CD8-positive, alpha-beta memory T cell (primary cell): Measurements from ENCODE around the gene LARP4B. TPM values are rescaled to one million over a fixed set of nuclear protein-coding genes. Genes with fewer than 3 reads are reported as not detected.

Experiments
- CTCF ChIA-PET: fragments of 350-600 bp; sonication (Branson Sonifier 250); formaldehyde crosslinking; loops from one replicate; lab custom pipeline; 2021; ENCODE audit warnings: antibody characterized with exemption; lab: Charles Lee
- POLR2A ChIA-PET: fragments of 350-600 bp; sonication (Branson Sonifier 250); formaldehyde crosslinking; loops from one replicate; lab custom pipeline; 2021; ENCODE audit warnings: antibody characterized with exemption; lab: Charles Lee
- DNase-seq, 5 donors: peaks; one replicate each; pipeline versions ENCODE4 v3.0.0 to v3.0.0-alpha.2; 2020 to 2022; ENCODE audit warnings: mixed read lengths in 1 of 5
- H3K27ac ChIP-seq: one replicate; pipeline ENCODE4 v1.7.0; 2013; ENCODE audit warnings: low read depth, mild to moderate bottlenecking, low read length, moderate library complexity
- H3K27me3 ChIP-seq: 2 replicates; pipeline ENCODE4 v1.7.0; 2013; ENCODE audit warnings: low read length, mild to moderate bottlenecking; ENCODE audit not compliant: insufficient read depth, poor library complexity, severe bottlenecking
- H3K36me3 ChIP-seq: 2 replicates; pipeline ENCODE4 v1.7.0; 2013; ENCODE audit warnings: mild to moderate bottlenecking, low read length, moderate library complexity; ENCODE audit not compliant: insufficient read depth
- H3K4me1 ChIP-seq: 2 replicates; pipeline ENCODE4 v1.7.0; 2013; ENCODE audit warnings: mild to moderate bottlenecking, low read length, moderate library complexity; ENCODE audit not compliant: insufficient read depth
- H3K4me3 ChIP-seq: 2 replicates; pipeline ENCODE4 v1.7.0; 2013; ENCODE audit warnings: mild to moderate bottlenecking, low read length
- H3K9me3 ChIP-seq: 2 replicates; pipeline ENCODE4 v1.7.0; 2013; ENCODE audit warnings: mild to moderate bottlenecking, low read length
- H3K27ac Mint-ChIP-seq, 8 donors: one replicate each; pipeline ENCODE4 v1.8.0; 2020 to 2021; ENCODE audit warnings: mixed read lengths in 8 of 8, mild to moderate bottlenecking in 6 of 8, inconsistent platforms in 3 of 8, moderate library complexity in 3 of 8
- H3K27me3 Mint-ChIP-seq, 2 donors: one replicate each; pipeline ENCODE4 v1.8.0; 2020 to 2021; ENCODE audit warnings: mixed read lengths in 2 of 2, mild to moderate bottlenecking in 1 of 2, moderate library complexity in 1 of 2
- H3K36me3 Mint-ChIP-seq, 3 donors: one replicate each; pipeline ENCODE4 v1.8.0; 2020 to 2021; ENCODE audit warnings: mixed read lengths in 3 of 3, inconsistent platforms in 1 of 3, mild to moderate bottlenecking in 1 of 3
- H3K4me1 Mint-ChIP-seq, 3 donors: one replicate each; pipeline ENCODE4 v1.8.0; 2020 to 2021; ENCODE audit warnings: mixed read lengths in 3 of 3, inconsistent platforms in 1 of 3, mild to moderate bottlenecking in 1 of 3
- H3K4me3 Mint-ChIP-seq, 7 donors: one replicate each; pipeline ENCODE4 v1.8.0; 2020 to 2021; ENCODE audit warnings: mixed read lengths in 7 of 7, mild to moderate bottlenecking in 6 of 7, moderate library complexity in 4 of 7, inconsistent platforms in 2 of 7
- H3K9me3 Mint-ChIP-seq, 5 donors: one replicate each; pipeline ENCODE4 v1.8.0; 2020 to 2022; ENCODE audit warnings: mixed read lengths in 5 of 5, mild to moderate bottlenecking in 3 of 5, moderate library complexity in 2 of 5, inconsistent platforms in 1 of 5
- polyA plus RNA-seq: library from polyadenylated mRNA; unstranded; fragments of 300-500 nt; fragmentation: Illumina TruSeq; gene quantifications from one replicate; pipeline ENCODE4 v1.2.3, GENCODE V29; 2021
- total RNA-seq, 2 experiments: library from RNA; stranded (reverse); gene quantifications; one replicate each; pipeline ENCODE4 v1.2.3, GENCODE V29; 2021

The LARP4B gene
- total and polyA plus RNA-seq, 3 experiments from 2014 or later, result 30.6 to 128 (median 121) TPM

DNA sequence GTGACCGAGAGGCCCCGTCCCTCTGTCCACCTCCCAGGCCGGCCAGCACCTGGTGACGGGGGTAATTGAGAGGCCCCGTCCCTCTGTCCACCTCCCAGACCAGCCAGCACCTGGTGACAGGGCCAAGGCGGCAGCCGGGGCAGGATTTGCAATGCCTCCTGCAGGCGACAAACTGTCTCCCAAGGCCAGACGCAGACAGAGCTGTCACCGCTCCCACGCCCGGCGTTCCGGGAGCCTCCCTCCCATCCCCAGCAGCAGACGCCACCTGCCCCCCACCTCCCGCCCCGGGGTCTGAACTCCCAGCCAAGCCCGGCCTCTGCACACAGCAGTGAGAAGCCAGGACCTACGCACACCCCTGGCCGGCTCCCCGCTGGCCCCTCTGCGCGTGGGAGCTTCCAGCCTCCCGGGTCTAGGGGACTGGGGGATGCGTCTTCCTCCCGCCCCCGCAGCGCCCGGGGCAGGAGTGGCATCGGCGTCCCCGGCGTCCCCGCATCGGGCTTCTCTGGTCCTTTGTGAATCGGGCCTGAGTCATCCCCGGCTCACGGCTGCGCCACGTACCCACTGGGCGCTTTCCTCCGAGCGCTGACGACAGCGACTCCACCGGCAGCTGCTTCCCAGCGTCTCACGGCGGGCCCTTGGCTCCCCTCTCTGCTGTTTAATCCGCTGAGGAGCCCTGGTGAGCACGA, 147.0 kb downstream of the LARP4B start:
- Mint-ChIP-seq H3K4me1 (peaks cover 0 to 5% (median 4%) of the 10 kb centered on the region in 3 donors), H3K4me3 (no peak overlapping the region), H3K27me3 (peaks cover 27 to 33% of the 10 kb centered on the region in 2 donors), H3K27ac (no peak overlapping the region), H3K9me3 (no peaks in the 10 kb centered on the region), H3K36me3 (no peaks in the 10 kb centered on the region)
- no peak for DNase-seq
- POLR2A ChIA-PET, result no interaction called here
- CTCF ChIA-PET, result no interaction called here
- H3K27me3 ChIP-seq, result no peaks in the 10 kb centered on the region
- no peaks in the 10 kb centered on the region for H3K4me1 ChIP-seq
- H3K4me3 ChIP-seq, result no peak overlapping the region
- H3K27ac ChIP-seq, result no peak overlapping the region
- no peaks in the 10 kb centered on the region for H3K36me3 ChIP-seq
- no peaks in the 10 kb centered on the region for H3K9me3 ChIP-seq

DNA sequence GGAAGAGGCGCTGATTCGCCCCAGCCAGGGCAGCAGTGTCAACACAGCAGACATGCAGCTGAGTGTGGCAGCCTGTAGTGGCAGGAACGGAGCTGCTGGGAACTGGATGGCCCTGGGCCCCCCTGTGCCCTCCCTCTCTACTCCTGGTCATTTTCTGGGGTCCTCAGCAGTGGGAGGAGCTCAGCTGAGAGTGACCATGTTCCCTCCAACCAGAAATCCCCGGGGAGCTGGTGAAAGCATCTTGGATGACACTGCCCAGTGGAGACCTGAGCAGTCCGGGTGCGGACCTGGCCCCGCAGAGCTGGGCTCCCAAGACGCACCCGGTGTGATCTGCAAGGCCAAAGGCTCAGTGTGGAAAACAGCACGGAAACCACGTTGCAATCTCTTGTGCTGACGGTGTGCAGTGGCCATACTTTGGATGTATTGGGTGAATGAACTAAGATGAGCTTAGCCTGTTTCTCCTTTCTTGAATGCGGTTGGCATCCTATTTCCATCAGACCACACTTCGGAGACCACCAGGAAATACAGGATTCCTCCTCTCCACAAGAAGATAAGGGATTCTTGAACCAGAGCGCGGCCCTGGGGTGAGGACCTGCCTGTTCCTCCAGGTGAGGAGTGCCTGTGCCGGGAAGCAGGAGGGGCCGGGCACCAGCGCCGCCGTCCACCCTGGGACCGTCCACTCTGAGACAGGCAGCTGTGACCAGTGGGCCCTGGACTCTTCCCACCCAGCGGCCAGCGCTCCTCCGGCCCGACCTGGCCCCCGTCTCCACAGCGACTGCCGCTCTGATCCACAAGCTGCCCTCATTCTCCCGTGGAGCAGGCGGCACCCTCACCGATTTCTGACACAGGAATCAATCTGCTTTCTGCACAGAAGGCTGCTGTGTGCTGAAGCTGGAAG, 148.5 kb downstream of the LARP4B start:
- Histone ChIP-seq H3K4me1 (no peaks in the 10 kb centered on the region), H3K27me3 (no peaks in the 10 kb centered on the region), H3K9me3 (no peaks in the 10 kb centered on the region), H3K27ac (no peak overlapping the region), H3K4me3 (no peak overlapping the region), H3K36me3 (no peaks in the 10 kb centered on the region)
- Mint-ChIP-seq H3K27me3 (peaks cover 29 to 33% of the 10 kb centered on the region in 2 donors), H3K4me3 (no peak overlapping the region), H3K4me1 (peaks cover 0 to 4% (median 2%) of the 10 kb centered on the region in 3 donors), H3K27ac (no peak overlapping the region), H3K9me3 (no peaks in the 10 kb centered on the region), H3K36me3 (no peaks in the 10 kb centered on the region)
- CTCF ChIA-PET, result no interaction called here
- POLR2A ChIA-PET, result no interaction called here
- DNase-seq, result peak in 1 of 5 donors; percentile 33

DNA sequence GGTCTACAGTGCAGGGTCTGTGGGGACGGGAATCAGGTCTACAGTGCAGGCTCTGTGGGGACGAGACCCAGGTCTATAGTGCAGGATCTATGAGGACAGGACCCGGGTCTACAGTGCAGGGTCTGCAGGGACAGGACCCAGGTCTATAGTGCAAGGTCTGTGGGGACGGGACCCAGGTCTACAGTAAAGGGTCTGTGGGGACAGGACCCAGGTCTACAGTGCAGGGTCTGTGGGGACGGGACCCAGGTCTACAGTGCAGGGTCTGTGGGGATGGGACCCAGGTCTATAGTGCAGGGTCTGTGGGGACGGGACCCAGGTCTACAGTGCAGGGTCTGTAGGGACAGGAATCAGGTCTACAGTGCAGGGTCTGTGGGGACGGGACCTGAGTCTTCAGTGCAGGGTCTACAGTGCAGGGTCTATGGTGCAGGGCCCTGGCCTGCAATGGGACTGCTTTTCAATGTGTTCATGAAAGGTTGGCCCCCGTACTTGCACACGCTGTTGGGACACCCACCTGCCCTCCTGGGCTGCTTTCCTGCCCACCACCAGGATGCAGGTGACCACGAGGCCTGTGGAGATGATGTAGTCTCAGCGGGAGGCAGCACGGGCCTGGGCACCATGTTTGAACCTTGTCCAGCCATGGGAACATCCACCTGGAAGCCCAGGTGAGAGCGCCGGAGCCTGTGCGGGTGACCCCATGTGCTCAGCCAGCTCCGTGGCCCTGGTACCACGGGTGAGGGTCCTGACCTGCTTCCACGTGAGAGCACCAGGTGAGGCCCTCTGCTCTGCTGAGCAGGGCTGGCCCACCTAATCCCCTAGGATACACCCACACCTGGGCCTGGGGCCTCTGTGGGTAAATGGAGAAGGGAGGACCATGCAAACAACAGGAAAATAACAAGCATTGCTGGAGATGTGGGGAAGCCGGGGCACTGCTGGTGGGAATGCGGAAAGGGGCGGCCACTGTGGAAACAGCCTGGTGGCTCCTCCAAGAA, 150.7 kb downstream of the LARP4B start:
- Mint-ChIP-seq H3K9me3 (no peaks in the 10 kb centered on the region), H3K27ac (no peak overlapping the region), H3K36me3 (no peaks in the 10 kb centered on the region), H3K4me1 (peaks cover 0 to 3% (median 2%) of the 10 kb centered on the region in 3 donors), H3K4me3 (no peak overlapping the region), H3K27me3 (peaks cover 29 to 30% of the 10 kb centered on the region in 2 donors)
- peak in 1 of 5 donors; percentile 21 for DNase-seq
- Histone ChIP-seq H3K36me3 (no peaks in the 10 kb centered on the region), H3K4me1 (no peaks in the 10 kb centered on the region), H3K9me3 (no peaks in the 10 kb centered on the region), H3K27ac (no peak overlapping the region), H3K27me3 (no peaks in the 10 kb centered on the region), H3K4me3 (no peak overlapping the region)
- ChIA-PET CTCF (no interaction called here), POLR2A (no interaction called here)

DNA sequence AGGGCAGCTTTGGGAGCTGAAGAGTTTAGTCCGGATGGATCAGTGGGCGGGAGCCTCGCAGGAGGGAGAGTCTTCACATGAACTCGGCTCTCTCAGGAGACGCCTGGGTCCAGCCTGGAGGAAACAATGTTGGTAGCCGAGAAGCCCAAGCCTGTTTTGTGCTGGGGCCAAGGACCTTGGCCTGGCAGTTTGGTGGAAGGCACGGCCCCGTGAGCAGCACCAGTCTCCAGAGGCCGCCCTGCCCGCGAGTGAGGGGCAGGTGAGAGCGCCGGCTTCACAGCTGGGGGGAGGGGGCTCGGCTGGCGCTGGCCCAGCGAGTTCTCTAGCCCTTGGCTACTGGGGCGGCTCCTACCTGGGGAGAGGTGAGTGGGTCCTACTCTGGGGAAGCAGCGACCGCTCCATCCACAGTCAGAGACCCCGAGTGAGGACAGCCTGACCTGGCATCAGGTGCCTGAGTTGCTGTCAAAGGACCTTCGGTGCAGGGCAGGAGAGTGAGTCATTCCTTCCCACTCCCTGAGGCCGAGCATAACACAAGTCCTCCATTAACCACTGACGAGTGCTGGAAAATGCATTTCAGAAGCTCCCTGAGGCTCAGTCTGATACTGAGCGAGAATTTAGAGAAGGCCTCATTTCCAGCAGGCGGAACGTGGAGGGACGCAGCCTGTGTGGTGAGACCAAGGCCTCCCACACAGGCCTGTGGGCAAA, 152.7 kb downstream of the LARP4B start:
- no peak for DNase-seq
- no peaks in the 10 kb centered on the region for H3K9me3 Mint-ChIP-seq
- peaks cover 25 to 30% of the 10 kb centered on the region in 2 donors for H3K27me3 Mint-ChIP-seq
- H3K4me3 Mint-ChIP-seq, result no peak overlapping the region
- no peak overlapping the region for H3K27ac Mint-ChIP-seq
- no peaks in the 10 kb centered on the region for H3K36me3 ChIP-seq
- H3K36me3 Mint-ChIP-seq, result no peaks in the 10 kb centered on the region
- H3K4me3 ChIP-seq, result no peak overlapping the region
- no peaks in the 10 kb centered on the region for H3K27me3 ChIP-seq
- no peaks in the 10 kb centered on the region for H3K9me3 ChIP-seq
- CTCF ChIA-PET, result no interaction called here
- H3K27ac ChIP-seq, result no peak overlapping the region
- no peaks in the 10 kb centered on the region for H3K4me1 ChIP-seq
- POLR2A ChIA-PET, result no interaction called here
- H3K4me1 Mint-ChIP-seq, result peaks cover 0 to 3% (median 2%) of the 10 kb centered on the region in 3 donors

DNA sequence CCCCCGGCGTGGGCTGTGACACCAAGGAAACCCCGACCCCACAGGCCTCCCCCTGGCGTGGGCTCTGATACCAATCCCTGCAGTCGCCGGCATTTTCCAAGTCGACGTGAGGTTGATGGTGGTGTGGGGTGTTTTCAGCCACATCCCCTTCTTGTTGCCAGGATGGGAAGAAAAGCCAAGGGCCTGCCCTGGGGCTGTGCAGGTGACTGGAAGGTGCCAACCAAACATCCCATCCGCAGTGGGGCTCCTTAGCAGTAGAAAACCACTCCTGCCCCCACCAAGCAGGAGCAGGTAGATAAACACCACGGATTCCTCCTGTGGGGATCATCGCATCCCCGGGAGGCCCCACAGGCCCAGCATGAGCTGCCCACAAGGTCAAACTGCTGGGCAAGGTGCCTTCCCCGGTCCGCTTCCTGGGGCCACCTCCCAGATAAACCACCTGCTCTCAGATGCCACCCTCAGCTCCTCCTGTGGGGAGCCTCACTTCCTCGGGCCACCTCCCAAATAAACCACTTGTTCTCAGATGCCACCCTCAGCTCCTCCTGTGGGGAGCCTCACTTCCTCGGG, 153.5 kb downstream of the LARP4B start:
- H3K27ac Mint-ChIP-seq, result no peak overlapping the region
- H3K4me3 ChIP-seq, result no peak overlapping the region
- ChIA-PET POLR2A (no interaction called here), CTCF (no interaction called here)
- H3K27me3 Mint-ChIP-seq, result peaks cover 25 to 30% of the 10 kb centered on the region in 2 donors
- H3K27ac ChIP-seq, result no peak overlapping the region
- no peaks in the 10 kb centered on the region for H3K36me3 ChIP-seq
- no peaks in the 10 kb centered on the region for H3K9me3 ChIP-seq
- no peaks in the 10 kb centered on the region for H3K36me3 Mint-ChIP-seq
- no peak for DNase-seq
- peak overlapping the region in 1 of 7 donors; percentile 23 for H3K4me3 Mint-ChIP-seq
- no peaks in the 10 kb centered on the region for H3K9me3 Mint-ChIP-seq
- no peaks in the 10 kb centered on the region for H3K27me3 ChIP-seq
- H3K4me1 ChIP-seq, result no peaks in the 10 kb centered on the region
- H3K4me1 Mint-ChIP-seq, result peaks cover 0 to 3% (median 2%) of the 10 kb centered on the region in 3 donors

DNA sequence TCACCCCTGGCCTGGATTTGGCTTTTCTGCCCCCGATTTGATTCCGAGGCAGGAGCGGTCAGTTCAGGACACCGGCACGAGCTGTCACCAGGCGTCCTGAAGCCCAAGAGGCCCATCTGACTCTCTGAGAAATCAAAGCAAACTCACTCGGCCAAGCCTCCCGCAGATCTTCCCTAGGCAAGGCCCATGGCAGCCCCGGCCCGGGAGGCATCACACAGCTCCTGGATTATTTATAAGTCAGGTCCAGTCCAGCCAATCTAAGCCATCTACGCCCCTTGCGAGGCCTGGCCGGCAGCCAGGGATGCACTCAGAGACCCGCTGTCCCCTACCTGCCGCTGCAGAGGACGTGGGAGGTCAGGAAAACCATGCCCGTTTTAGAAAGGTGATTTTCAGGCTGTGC, 154.7 kb downstream of the LARP4B start:
- Histone ChIP-seq H3K4me3 (no peak overlapping the region), H3K4me1 (no peaks in the 10 kb centered on the region), H3K36me3 (no peaks in the 10 kb centered on the region), H3K27ac (no peak overlapping the region), H3K9me3 (no peaks in the 10 kb centered on the region), H3K27me3 (no peaks in the 10 kb centered on the region)
- Mint-ChIP-seq H3K36me3 (no peaks in the 10 kb centered on the region), H3K27ac (no peak overlapping the region), H3K27me3 (peaks cover 17 to 21% of the 10 kb centered on the region in 2 donors), H3K4me1 (no peaks in the 10 kb centered on the region), H3K9me3 (no peaks in the 10 kb centered on the region), H3K4me3 (no peak overlapping the region)
- ChIA-PET POLR2A (no interaction called here), CTCF (no interaction called here)
- DNase-seq, result no peak
